ENCODE measurements around the gene DCLK1.

DCLK1 gene

GRCh38 chr13:35995136-35995535 lies 136.0 kb downstream of the DCLK1 start:
- H3K4me3 ChIP-seq (replicated peaks; ENCODE audit: low read depth, low read length): no peak overlapping the region
- no peak for DNase-seq (ENCODE audit: extremely low read depth, low read depth)
- no peak for TF ChIP-seq CTCF (IDR thresholded peaks at IDR 0.05; ENCODE audit: low read depth, low read length, missing control alignments)

GRCh38 chr13:35994131-35994966 lies 136.8 kb downstream of the DCLK1 start:
- no peak for TF ChIP-seq CTCF (IDR thresholded peaks at IDR 0.05; ENCODE audit: low read depth, low read length, missing control alignments)
- DNase-seq (ENCODE audit: extremely low read depth, low read depth): peak; percentile 6
- no peak overlapping the region for H3K4me3 ChIP-seq (replicated peaks; ENCODE audit: low read depth, low read length)

- no peak for DNase-seq (ENCODE audit: extremely low read depth, low read depth)
- TF ChIP-seq CTCF (IDR thresholded peaks at IDR 0.05; ENCODE audit: low read depth, low read length, missing control alignments): no peak
- H3K4me3 ChIP-seq (replicated peaks; ENCODE audit: low read depth, low read length): no peak overlapping the region
These were observed 137.5 kb downstream of the DCLK1 start for GRCh38 chr13:35993686-35994085.

- DNase-seq (ENCODE audit: extremely low read depth, low read depth): no peak
- H3K4me3 ChIP-seq (replicated peaks; ENCODE audit: low read depth, low read length): no peak overlapping the region
- no peak for TF ChIP-seq CTCF (IDR thresholded peaks at IDR 0.05; ENCODE audit: low read depth, low read length, missing control alignments)
These were observed 138.2 kb downstream of the DCLK1 start for GRCh38 chr13:35992964-35993363.

GRCh38 chr13:35990196-35990595 lies 141.0 kb downstream of the DCLK1 start:
- no peak for DNase-seq (ENCODE audit: extremely low read depth, low read depth)
- TF ChIP-seq CTCF (IDR thresholded peaks at IDR 0.05; ENCODE audit: low read depth, low read length, missing control alignments): peak; percentile 6
- H3K4me3 ChIP-seq (replicated peaks; ENCODE audit: low read depth, low read length): no peak overlapping the region

GRCh38 chr13:35988648-35989081 lies 142.5 kb downstream of the DCLK1 start:
- TF ChIP-seq CTCF (IDR thresholded peaks at IDR 0.05; ENCODE audit: low read depth, low read length, missing control alignments): no peak
- H3K4me3 ChIP-seq (replicated peaks; ENCODE audit: low read depth, low read length): no peak overlapping the region
- no peak for DNase-seq (ENCODE audit: extremely low read depth, low read depth)

All from HFF-Myc (cell line).